ENCODE measurements around the gene DLGAP1.
A peak's percentile ranks its signal among the peaks of the same experiment; 100 is the strongest.

Gene DLGAP1

DNA sequence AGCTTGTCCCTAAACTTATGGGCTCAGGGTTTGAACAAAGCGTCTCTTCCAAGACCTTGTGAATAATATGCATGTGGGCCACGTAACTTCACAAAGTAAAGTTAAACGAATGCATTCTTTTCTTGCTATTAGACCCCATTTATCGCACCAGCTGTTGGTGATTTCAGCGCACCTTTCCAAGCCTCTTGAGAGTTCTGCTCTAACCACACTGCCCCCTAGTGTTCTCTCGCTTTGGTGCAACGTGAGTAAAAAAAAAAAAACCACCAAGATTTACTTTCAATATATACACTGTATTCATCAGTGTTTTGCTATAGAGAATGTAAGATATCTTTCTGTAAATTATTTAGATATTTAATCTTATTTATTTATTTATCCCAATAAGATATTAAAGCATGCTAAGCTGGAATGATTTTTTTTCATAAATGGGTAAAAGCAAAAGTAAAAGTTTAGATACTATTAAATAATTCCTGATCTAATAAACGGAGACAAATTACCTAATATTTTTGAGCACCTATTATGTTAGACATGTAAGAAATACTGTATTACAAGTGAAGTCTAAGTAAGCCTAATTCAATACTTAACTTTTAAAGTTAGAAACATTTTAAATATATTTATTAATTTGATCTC lies 459.5 kb downstream of the DLGAP1 start:
- DNase-seq (ENCODE audit: low spot score) = no peak

DNA sequence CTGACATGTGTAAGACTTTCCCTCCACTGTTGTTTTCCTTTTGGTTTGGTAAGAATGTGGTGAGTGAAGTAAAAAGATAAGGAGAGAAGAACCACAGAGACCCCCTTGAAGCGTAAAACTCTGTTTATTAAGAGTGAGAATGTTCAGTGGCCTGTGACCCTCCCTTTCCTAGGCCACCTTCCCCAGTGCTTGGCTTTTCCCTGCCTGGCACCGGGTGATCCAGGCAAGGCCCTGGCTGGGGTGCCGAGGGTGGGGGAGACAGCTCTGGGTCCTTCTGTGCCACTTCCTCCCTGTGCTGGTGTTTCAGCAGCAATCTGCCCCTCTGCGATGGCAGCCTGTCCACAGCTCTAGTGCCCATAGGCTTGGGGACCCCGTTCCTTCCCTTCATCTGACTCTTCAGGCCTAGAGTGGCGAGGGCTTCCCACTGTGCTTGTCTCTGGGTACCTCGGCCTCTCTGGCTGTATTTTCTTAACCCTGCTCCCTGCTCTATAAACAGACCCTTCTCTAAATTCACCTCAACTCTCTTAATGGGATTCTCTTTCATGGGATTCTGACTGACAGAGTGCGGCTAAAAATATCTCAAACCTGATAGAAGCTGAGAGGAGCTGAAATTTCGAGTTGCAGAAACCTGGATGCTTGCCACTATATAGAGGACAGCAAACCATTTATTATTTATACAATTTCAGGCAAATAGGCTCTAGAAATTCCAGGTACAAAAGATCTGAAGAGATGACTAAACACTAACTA lies 461.0 kb downstream of the DLGAP1 start:
- DNase-seq (ENCODE audit: low spot score) = no peak

DNA sequence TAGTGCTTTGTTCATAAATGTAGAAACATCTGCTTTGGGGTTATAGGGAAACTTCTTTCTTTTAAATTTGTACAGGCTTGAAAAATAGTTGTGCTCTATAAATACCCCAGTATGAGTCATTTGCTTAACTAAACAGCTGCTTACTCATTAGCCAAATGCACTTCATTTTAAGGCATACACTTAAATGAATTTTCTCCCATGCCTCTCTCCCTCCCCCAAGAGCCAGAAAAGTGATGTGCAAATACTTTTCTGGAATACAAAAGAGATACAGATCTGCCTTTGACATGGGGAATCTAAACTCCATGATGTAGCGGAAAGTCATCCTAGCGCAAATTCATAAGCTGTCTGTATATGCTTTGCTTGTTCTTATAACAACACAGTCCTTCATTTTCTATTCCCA lies 469.4 kb downstream of the DLGAP1 start:
- DNase-seq (ENCODE audit: low spot score) = peak; percentile 28

DNA sequence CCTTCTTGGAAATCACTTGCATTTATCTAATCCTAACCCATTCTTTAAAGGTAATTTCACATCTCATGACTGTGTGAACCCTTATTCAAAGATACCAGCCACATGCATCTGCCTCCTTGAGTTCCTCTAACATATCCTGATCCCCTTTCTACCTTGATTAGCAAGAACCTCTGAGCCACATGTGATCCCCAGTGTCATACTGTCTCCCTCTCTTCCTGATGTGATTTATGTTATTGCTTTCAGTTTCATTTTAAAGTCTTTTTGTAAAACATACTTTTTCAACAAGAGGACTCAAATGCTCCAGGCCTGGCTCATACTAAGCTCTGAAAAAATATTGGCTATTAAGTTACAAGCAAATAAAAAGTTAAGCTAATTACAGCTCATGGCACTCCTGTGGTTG lies 470.1 kb downstream of the DLGAP1 start:
- DNase-seq (ENCODE audit: low spot score) = no peak

DNA sequence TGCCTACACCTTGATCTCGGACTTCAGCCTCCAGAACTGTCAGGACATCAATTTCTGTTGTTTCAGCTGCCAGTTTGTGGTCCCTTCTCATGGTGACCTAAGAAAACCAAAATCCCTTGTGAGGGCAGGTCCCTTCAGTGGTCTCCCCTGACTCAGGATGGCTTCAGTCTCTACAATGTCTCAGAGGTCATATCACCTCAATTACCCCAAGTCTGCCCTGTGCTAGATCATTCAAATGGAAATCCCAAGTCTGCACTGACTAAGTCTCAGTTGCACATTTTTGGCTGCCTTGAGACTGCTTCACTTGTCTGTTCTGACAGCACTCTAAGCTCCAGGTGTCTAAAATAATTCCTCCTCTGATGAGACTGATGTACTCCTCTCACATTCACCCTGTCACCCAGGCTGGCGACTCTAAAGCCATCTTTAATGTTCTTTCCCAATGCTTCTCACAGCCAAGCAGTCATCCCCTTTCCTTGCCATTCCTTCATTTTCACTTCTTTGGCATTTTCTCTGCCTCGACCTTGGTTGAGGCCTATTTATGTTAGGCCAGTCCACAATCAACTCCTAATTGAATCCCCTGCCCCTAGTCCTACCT lies 470.8 kb downstream of the DLGAP1 start:
- no peak for DNase-seq (ENCODE audit: low spot score)

DNA sequence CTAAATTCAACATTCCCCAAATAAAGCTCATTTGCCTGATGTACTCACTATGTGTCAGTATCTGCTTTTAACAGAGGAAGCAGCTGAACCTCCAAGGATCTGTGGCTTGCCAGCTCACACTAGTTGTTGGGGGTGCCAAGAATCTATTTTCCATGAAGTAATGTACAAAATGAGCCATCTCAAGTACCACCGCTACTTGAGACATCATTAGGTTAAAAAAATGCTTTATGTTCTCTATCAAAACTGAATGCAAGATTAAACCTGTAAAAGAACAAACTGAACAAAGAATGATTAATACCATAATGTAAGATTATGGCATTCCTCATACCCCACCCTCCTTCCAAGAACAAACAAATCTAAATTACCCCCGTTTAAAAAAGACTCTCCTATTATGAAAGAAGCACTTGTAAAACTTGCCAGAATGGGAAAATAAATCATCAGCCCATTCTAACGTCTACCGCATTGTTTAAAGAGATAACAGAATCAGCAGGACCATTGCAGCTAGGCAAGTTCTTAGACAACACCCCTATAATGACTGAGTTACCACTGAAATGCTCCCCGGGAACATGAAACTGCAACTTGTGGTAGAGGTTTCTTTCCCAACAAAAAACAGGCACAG lies 471.6 kb downstream of the DLGAP1 start:
- DNase-seq (ENCODE audit: low spot score) = no peak

DNA sequence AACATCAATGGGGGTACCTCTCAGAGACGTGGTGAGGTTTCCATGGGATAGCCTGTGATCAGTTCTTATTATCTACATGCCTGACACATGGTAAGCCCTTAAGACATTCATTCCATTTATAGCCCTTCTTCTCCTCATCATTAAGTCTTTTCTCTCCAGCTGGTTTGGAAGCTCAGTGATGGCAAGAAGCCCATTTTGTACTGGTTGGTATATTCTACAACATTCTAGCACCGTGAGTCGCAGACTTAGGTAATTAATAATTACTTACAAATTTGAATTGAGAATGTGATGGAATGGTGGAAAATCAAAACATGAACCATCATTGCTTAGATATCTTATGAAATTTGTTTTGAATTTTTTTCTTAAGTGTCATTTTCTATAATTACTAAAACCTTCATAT lies 472.6 kb downstream of the DLGAP1 start:
- DNase-seq (ENCODE audit: low spot score) = no peak

DNA sequence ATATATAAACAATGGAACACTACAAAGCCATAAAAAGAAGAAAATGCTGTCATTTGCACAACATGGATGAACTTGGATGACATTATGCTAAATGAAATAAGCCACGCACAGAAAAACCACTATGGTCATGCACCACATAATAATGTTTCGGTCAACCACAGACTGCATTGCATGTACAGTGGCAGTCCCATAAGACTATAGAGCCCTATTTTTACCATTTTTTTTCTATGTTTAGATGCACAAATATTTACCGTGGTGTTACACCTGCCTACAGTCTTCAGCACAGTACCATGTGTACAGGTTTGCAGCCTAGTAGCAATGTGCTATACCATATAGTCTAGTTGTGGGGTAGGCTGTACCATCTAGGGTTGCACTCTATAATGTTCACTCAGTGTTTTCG lies 476.1 kb downstream of the DLGAP1 start:
- no peak for DNase-seq (ENCODE audit: low spot score)

DNA sequence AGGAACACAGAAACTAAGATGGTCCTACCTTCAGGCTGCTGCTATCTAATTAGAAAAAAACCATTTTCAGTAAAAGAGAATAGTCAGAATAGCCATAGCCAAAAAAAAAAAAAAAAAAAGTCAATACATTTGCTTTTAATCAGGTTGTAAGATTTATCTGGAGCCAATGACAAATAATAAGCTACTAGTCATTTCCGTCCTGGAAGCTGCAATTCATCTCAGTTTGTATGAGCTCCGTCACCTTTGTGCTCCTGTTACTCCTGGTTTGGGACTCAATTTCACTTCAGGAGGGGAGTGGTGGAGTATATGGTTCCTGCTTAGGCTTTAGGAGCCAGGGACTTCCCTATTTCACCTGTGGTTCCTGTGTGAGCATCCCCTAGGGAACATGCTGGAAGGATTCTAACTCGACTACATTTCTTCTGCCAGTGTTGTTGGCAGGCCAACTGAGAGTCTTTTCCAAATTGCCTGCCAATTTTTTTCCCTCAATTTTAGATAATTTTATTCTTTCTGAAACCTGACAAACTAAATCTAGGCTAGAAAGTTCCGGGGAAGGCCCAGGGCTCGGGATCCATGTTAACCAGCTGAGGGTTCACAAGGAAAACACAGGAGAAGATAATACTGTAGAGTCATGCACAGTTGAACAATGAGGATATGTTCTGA lies 481.8 kb downstream of the DLGAP1 start:
- DNase-seq (ENCODE audit: low spot score) = no peak

DNA sequence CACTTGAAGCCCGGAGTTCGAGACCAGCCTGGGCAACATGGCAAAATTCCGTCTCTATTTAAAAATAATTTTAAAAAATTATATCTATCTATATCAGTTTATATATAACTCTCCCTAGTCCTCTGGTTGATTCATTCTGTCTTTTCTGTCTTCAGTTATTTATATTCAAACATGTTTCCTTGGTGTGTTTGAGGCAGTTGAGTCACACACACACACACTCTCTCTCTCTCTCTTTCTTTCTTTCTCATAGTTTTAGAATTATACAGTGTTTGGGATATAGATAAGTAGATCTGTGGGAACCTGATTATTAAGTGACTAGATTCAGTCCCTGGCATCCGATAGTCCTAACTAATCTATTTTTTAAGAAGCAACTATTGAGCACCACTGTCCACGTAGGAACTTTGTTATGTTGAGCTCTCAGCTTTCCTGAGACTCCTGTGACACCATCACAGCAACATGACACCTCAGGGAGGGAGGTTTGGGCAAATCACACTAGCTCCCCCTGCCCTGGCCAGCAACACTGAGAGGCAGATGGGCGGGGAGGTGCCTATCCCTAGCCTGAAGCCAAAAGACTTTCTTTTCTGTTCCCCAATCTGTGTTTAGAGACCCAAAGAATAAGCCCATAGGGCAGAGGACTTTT lies 482.7 kb downstream of the DLGAP1 start:
- no peak for DNase-seq (ENCODE audit: low spot score)

DNA sequence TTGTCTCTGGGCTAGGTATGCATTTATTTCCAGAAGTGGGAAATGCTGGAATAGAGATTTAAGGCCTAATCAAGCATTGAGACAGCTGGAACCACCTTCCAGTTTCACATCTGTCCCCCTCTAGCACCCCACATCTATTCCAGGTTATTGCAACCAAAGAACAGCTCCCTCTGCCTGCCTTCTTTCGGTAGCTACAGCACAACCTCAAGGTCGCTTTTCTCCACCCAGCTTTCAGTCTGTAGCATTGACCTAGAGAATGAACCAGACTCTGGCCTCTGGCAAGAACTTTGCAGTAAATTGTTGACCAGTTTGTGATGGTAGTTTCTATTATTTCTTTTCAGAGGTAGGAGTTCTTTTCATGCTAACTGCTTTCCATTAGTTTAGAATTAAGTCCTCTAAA lies 484.2 kb downstream of the DLGAP1 start:
- no peak for DNase-seq (ENCODE audit: low spot score)

DNA sequence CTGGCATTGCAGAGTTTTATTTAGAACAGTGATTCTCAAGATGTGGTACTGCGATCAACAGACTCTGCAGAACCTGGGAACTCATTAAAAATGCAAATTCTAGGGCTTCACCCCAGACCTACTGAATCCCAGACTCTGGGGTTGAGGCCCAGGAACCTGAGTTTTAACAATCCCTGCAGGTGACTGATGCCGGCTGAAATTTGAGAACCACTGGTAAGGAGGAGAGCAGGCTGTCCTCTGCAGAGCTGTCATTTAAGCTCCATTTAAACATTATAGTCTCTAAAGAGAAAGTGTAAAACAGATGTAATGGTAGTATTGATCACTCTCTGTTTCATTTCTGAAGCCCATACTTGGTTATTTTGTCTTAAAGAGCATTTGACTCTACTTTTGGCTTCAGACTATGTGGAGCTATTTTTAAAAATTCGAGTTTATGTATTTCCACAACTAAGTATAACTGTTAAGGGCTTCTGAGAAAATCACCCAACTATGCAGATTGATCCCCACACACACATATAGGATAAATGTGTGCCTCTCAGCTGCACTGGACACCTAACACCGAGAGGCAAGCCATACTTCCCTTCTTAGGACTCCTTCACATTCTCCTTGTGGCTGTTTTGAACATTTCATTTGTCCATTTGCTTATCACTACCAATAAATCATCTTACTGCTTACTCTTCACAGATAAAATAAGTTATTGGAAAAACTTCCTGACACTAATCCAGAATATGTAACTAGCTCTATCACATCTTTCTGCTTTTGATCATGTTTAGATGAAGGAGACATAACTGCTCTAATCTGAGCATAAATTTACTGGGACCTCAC lies 487.5 kb downstream of the DLGAP1 start:
- DNase-seq (ENCODE audit: low spot score) = no peak

DNA sequence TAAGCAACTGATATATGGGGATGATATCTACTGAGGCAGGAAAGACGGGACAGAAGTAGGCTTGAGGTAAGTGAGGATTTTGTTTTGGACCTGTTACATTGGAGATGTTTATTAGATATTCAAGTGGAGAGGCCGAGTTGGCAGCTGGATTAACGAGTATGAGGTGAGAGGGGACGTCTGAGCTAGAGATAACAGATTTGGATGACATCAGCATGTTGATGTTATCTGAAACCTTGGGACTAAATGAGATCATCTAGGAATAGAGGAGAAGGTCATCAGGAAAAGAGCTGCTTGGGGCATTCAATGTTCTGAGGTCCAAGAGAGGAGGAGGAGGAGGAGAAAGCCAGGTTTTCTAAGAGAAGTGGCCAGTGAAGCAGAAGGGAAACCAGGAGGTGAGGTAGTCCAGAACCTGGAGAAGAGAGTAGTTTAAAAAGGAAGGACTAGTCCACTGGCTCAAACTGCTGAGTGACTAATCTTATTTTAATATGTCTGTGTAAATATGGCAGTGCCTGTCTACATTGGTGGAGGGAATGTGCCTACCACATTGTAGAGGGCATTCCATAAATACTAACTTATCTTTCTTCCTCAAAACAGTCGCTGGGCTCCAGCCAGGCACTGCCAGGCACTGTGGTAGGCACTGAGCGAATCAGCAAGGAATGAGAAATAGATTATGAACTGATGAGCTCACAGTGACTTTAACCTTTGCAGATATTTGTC lies 488.3 kb downstream of the DLGAP1 start:
- DNase-seq (ENCODE audit: low spot score) = no peak

DNA sequence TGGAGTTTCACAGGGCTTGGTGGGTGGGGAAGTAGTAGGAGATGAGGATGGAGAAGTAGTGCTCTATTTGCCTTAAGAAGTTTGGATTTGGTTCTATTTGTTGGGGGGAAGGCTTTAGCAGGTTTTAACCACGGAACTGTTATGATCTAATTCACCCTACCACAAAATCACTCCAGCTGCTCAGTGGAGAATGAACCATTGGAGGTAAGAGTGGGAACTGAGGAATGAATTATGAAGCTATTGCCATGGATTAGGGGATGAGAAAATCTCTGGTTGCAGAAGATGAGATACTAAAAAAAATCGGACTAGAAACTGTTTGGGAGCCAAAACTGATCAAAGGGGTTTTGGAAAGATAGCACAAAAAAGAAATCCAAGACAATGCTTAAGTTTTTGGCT lies 488.9 kb downstream of the DLGAP1 start:
- DNase-seq (ENCODE audit: low spot score) = no peak

DNA sequence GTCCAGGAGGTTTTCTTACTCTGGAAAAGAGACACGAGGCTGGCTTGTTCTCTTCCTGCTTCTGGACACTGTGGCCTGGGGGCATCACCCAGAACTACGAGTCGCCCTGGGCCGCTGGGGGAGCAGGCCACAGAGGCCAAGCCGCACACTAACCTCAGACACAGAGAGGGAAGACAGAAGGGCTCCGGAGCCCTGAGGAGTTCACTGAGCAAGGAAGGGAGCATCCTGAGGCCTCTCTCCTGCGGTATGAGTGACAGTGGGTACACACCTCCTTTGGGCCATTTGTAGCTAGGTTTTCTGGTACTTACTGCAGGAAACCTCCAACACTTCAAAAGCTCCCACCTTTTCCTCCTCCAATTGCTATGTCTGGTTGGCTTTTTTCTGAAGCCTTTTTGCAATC lies 494.1 kb downstream of the DLGAP1 start:
- DNase-seq (ENCODE audit: low spot score) = no peak

DNA sequence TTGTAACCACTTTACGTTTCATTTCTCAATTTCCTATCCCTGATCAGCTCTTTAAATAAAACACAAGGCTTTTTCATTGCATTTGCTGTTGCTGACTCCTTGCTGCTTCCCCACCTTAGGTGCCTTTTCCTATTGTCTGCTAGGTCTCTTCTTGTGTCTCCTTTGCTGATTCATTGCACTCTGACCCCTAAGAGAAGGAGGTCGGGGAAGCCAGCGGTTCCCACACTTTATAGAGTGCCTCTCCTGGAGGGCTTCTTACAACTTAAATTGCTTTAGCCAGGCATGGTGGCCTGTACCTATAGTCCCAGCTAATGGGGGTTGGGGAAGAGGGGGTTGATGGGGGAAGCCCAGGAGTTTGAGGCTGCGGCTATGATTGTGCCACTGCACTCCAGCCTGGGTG lies 495.0 kb downstream of the DLGAP1 start:
- DNase-seq (ENCODE audit: low spot score) = no peak

DNA sequence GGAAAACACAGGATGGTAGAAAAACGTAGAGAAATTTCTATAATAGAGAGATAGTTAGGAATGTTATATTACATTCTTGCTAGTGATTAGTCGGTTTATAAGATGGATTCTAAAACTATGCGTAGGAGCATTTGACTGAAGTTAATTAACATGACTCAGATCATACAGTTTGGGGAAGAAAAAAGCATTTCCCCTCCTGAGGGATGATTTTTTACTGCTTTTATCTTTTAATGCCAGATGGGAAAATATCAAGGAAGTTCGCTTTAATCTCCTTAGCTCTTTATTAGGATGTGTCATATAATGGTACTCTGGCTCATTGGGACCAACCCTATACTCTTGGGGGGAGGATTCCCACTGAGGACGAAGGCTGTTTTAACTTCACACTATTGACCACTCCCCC lies 503.1 kb downstream of the DLGAP1 start:
- DNase-seq (ENCODE audit: low spot score) = no peak

DNA sequence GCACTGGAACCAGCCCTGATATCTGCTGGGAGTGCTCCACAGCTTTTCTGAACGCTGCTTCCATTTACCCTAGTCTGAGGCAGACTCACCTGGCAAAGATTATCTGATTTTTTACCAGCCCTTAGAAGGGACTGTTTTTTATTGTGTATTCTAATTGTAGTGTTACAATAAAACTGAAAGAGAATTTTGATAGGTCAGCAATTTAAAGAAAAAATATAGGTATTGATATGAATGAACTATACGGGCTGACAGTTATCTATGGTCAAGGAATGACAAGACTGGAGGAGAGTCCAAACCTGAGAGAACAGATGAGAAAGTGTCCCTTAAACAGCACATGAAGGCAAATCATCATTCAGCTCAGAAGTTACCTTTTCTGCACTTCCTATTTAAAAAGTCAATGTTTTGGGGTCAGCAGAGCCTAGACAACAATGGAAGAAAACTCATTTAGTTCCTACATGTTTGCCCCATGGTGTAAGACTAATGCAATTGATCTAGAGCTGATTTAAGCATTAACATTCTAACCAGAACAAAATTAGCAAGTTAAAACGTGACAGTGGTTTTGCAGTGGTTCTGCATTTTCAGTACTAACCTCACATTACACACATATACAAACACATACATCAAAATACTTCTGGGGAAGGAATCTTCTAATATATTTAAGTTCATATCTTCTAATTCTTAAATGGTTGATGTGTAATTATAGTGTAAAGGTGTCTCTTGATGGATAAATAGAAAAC lies 504.3 kb downstream of the DLGAP1 start:
- DNase-seq (ENCODE audit: low spot score) = no peak

DNA sequence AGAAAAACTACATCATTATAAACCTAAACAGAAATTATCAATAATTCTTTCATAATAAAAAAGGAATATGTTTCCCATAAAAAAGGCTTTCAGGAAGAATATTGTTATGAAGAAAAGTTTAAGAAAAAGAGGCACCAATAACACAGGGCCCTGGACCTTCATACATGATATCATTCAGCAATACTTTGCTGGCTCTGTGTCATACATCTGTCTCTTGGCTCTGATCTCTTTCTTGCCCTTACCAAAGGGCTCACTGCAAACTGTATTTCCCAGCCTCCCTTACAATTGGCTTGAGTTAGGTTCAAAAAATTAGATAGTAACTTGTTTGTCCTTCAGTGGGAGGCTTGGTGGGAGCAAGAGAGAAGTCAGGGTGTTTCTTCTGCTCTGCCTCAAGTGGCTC lies 506.1 kb downstream of the DLGAP1 start:
- no peak for DNase-seq (ENCODE audit: low spot score)

DNA sequence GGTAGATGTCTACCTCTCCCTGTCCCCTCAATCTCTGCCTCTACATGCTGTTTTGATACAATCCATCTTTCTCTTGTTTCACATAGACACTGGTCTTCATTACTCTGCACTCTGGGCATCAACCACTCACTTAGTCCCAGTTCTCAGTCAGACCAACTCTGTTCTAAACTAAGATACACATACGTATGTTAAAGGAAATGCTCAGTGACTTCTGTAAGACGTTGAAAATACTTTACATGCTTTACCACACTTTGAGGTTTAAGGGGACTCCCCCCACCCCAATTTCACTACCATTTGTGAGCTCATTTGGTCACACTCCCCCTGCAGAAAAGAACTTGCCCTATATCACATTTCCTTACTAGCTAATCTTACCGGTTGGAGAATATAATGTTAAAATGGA lies 507.7 kb downstream of the DLGAP1 start:
- DNase-seq (ENCODE audit: low spot score) = no peak
